GM12865 (cell line): ENCODE measurements around the gene POLR2F.
A peak's percentile ranks its signal among the peaks of the same experiment; 100 is the strongest.
"Not testable (repeated sequence)": the region's sequence is repeated elsewhere in the genome, so short reads cannot be mapped to it uniquely, and the experiment has no call there.

Experiments used
- DNase-seq: peaks from one replicate; pipeline ENCODE4 v3.0.0; 2010; ENCODE audit warnings: low read depth
- H3K4me3 ChIP-seq: 2 replicates; pipeline ENCODE4 v1.5.1; 2011; ENCODE audit warnings: mild to moderate bottlenecking, low read depth, low read length, control low read depth
- CTCF ChIP-seq: IDR thresholded peaks from 2 replicates; pipeline ENCODE4 v1.5.1; 2011; ENCODE audit warnings: low read length, control low read depth, low read depth, inconsistent platforms; ENCODE audit not compliant: insufficient read depth; ENCODE audit errors: missing control alignments

Gene POLR2F

GRCh38 chr22:37954686-37955085 is 1.2 kb downstream of the POLR2F start:
- TF ChIP-seq CTCF, result no peak
- no peak for DNase-seq
- peak overlapping the region; percentile 91 for H3K4me3 ChIP-seq

- H3K4me3 ChIP-seq, DNase-seq: not testable (repeated sequence)
These were observed 2.4 kb downstream of the POLR2F start for GRCh38 chr22:37955825-37956397.

GRCh38 chr22:37957232-37957631 is 3.7 kb downstream of the POLR2F start:
- TF ChIP-seq CTCF, result no peak
- no peak overlapping the region for H3K4me3 ChIP-seq
- no peak for DNase-seq

GRCh38 chr22:37959231-37959825 is 5.8 kb downstream of the POLR2F start:
- DNase-seq, result no peak
- H3K4me3 ChIP-seq, result no peak overlapping the region
- TF ChIP-seq CTCF, result no peak

GRCh38 chr22:37961062-37961461 is 7.6 kb downstream of the POLR2F start:
- TF ChIP-seq CTCF, result no peak
- H3K4me3 ChIP-seq, result no peak overlapping the region
- no peak for DNase-seq

- DNase-seq, result no peak
- no peak overlapping the region for H3K4me3 ChIP-seq
- TF ChIP-seq CTCF, result no peak
These were observed 12.6 kb downstream of the POLR2F start for GRCh38 chr22:37965940-37966664.

GRCh38 chr22:37967147-37967546 is 13.6 kb downstream of the POLR2F start:
- no peak for TF ChIP-seq CTCF
- no peak overlapping the region for H3K4me3 ChIP-seq
- no peak for DNase-seq
